GM10847 (cell line): Measurements from ENCODE around the gene MRPL19.

Experiments
- POLR2A ChIP-seq: IDR thresholded peaks from 2 replicates; pipeline ENCODE4 v1.6.1; 2011; ENCODE audit not compliant: insufficient read length; ENCODE audit errors: extremely low read depth

Gene MRPL19

GRCh38 chr2:75680402-75680801 is 33.8 kb downstream of the MRPL19 start:
- TF ChIP-seq POLR2A = no peak

- TF ChIP-seq POLR2A = no peak
These were observed 41.6 kb downstream of the MRPL19 start for GRCh38 chr2:75688196-75688595.

- TF ChIP-seq POLR2A = no peak
These were observed 52.3 kb downstream of the MRPL19 start for GRCh38 chr2:75698918-75699317.

GRCh38 chr2:75702593-75702992 is 56.0 kb downstream of the MRPL19 start:
- no peak for TF ChIP-seq POLR2A

- no peak for TF ChIP-seq POLR2A
These were observed 57.2 kb downstream of the MRPL19 start for GRCh38 chr2:75703589-75704287.

GRCh38 chr2:75705921-75706320 is 59.3 kb downstream of the MRPL19 start:
- TF ChIP-seq POLR2A = no peak

- TF ChIP-seq POLR2A = no peak
These were observed 61.3 kb downstream of the MRPL19 start for GRCh38 chr2:75707901-75708300.

GRCh38 chr2:75709297-75709696 is 62.7 kb downstream of the MRPL19 start:
- TF ChIP-seq POLR2A = no peak

- TF ChIP-seq POLR2A = no peak
These were observed 63.6 kb downstream of the MRPL19 start for GRCh38 chr2:75710220-75710576.

GRCh38 chr2:75710577-75711253 is 64.1 kb downstream of the MRPL19 start, which contains the start of gene GCFC2:
GCFC2 (minus strand) TSS chr2:75710915; CDS start chr2:75710855, 60 bp downstream.
- peak; percentile 77 for TF ChIP-seq POLR2A

- no peak for TF ChIP-seq POLR2A
These were observed 69.8 kb downstream of the MRPL19 start for GRCh38 chr2:75716406-75716805.

GRCh38 chr2:75719616-75720015 is 73.0 kb downstream of the MRPL19 start:
- no peak for TF ChIP-seq POLR2A

- no peak for TF ChIP-seq POLR2A
These were observed 73.9 kb downstream of the MRPL19 start for GRCh38 chr2:75720525-75720924.

GRCh38 chr2:75722687-75723086 is 76.1 kb downstream of the MRPL19 start:
- TF ChIP-seq POLR2A = no peak

GRCh38 chr2:75728614-75729419 is 82.2 kb downstream of the MRPL19 start:
- no peak for TF ChIP-seq POLR2A

GRCh38 chr2:75729861-75730260 is 83.3 kb downstream of the MRPL19 start:
- no peak for TF ChIP-seq POLR2A
